ENCODE results near the gene ACTL10.
"Not testable (repeated sequence)": the region's sequence is repeated elsewhere in the genome, so short reads cannot be mapped to it uniquely, and the experiment has no call there.

Gene ACTL10

DNA sequence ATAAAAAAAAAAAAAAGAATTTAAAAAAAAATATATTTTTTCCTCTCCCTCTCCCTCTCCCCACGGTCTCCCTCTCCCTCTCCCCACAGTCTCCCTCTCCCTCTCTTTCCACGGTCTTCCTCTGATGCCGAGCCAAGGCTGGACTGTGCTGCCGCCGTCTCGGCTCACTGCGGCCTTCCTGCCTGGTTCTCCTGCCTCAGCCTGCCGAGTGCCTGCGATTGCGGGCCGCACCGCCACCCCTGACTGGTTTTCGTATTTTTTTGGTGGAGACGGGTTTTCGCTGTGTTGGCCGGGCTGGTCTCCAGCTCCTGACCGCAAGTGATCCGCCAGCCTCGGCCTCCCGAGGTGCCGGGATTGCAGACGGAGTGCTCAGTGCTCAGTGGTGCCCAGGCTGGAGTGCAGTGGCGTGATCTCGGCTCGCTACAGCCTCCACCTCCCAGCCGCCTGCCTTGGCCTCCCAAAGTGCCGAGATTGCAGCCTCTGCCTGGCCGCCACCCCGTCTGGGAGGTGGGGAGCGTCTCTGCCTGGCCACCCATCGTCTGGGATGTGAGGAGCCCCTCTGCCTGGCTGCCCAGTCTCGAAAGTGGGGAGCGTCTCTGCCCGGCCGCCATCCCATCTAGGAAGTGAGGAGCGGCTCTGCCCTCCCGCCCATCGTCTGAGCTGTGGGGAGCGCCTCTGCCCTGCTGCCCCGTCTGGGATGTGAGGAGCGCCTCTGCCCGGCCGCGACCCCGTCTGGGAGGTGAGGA lies 34.1 kb downstream of the ACTL10 start:
- not testable (repeated sequence) for DNase-seq

DNA sequence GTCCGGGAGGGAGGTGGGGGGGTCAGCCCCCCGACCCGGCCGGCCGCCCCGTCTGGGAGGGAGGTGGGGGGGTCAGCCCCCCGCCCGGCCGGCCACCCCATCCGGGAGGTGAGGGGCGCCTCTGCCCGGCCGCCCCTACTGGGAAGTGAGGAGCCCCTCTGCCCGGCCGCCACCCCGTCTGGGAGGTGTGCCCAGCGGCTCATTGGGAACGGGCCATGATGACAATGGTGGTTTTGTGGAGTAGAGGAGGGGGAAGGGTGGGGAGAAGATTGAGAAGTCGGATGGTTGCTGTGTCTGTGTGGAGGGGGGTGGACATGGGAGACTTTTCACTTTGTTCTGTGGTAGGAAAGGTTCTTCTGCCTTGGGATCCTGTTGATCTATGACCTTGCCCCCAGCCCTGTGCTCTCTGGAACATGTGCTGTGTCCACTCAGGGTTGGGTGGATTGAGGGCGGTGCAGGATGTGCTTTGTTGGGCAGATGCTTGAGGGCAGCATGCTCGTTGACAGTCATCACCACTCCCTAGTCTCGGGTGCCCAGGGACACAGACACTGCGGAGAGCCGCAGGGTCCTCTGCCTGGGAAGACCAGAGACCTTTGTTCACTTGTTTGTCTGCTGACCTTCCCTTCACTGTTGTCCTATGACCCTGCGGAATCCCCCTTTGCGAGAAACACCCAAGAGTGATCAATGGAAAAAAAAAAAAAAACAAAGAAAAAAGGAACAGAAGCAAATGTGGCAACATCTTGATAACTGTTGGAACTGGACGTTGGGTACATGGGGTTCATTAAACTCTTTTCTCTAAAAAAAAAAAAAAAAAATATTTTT lies 35.1 kb downstream of the ACTL10 start:
- DNase-seq: no peak

DNA sequence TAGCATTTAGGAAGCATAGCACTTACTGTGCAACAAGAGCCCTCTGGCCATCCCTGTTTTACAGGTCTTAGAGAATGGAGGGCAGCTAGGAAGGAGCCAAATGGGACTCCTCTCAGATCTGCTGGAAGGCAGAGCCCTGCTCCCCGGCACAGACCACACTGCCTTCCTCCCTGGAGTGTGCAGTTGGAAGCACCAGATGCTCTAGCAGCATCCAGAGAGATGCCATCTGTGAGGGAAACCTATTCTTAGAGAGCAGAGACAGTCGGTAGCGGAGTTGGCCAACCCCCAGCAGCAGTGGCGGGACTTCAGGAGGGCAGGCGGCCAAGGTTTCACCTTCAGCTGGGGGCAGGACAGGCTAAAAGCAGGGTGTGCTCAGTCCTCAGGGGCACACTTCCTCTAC lies 36.1 kb downstream of the ACTL10 start:
- DNase-seq: no peak

DNA sequence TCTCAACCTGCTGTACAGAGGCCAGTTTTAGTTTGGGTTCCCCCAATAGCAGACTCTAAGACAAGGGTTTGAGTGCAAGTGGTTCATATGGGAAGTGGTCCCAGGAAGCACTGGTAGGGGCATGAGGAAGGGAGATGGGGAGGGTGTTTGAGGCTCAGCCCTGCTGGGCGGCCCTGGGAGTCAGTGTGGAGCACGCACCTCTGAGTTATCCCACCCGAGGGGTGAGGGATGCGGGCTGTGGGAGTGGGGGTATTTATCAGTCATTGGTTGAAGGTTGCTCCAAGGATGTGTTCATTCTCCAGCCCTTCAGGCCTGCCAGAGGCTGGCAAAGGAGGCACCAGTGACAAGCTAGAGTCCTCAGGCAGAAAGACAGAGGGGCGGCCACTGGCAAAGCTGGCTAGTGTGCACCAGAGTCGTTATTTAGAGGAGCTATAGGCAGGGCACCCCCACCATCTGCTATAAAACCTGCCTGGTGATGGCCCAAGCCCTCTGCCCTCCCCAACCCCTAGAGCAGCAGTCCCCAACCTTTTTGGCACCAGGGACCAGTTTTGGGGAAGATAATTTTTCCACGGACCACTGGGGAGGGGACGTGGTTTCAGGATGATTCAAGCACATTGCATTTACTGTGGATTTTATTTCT lies 36.9 kb downstream of the ACTL10 start:
- DNase-seq: no peak

DNA sequence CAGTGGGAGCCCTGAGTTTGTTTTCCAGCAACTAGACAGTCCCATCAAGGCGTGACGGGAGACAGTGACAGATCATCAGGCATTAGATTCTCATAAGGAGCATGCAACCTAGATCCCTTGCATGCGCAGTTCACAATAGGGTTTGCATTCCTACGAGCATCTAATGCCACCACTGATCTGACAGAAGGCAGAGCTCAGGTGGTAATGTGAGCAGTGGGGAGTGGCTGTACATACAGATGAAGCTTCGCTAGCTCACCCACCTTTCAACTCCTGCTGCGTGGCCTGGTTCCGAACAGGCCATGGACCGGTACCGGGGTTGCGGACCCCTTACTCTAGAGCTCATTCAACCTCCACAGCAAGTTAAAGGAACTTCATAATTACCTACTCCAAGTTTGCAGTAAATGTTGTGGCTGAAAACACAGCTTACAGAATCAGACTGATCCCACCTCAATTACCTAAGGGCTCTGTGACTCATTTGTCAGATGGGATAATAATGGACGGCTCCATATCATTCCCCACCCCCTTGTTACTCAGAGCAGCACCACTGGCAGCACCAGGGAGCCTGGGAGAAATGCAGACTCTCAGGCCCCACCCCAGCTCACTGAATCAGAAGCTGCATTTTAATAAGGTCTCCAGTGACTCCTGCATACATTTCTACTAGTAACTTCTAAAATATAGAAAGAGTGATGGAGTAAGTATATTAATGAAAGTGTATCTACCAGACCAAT lies 37.6 kb downstream of the ACTL10 start:
- DNase-seq: no peak

DNA sequence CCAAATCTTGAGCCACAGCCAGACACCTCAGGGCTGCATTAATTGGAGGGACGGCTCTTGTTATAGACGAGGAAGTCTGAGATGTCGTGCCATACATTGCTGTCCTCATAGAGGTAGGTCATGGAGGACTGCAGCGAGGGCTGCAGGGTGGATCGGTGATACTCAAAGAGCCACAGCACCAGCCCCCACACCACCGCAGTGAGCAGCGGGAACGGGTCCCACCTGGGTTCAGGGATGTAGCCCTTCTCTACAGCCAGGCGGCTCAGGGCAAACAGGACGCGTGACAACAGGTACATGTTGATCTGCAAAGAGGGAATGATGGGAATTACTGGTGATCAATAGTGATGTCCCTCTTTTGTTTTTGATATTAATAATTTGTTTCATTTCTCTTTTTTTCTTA lies 40.9 kb downstream of the ACTL10 start:
- no peak for DNase-seq

DNA sequence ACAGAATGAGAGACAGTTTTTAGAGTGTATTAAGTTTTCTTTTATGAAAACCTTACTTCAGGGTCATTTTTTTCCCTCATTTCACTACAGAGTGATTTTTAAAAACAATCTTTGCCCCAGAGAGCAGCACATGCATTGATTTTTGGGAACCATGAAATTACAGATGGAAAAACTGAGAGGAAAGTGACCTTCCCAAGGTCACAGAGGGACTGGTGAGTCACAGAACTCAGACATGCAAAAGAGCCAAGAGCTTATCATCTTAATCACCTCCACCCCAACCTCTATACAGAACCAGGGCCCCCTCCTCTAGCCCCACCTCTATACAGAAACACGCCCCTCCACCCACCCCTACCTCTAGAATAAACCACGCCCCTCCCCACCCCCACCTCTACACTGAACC lies 42.7 kb downstream of the ACTL10 start:
- DNase-seq: no peak

DNA sequence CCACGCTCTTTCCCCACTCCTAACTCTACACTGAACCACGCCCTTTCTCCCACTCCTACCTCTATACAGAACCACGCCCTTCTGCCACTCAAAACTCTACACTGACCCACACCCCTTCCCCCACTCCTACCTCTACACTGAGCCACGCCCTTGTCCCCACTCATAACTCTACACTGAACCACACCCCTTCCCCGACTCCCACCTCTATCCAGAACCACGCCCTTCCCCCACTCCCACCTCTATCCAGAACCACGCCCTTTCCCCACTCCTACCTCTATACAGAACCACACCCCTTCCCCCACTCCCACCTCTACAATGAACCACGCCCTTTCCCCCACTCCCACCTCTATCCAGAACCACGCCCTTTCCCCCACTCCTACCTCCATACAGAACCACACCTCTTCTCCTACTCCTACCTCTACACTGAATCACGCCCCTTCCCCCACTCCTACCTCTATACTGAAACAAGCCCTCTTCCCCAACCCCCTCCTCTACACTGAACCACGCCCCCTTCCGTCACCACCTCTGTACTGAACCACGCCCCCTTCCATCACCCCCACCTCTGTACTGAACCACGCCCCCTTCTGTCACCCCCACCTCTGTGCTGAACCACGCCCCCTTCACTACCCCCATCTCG lies 43.3 kb downstream of the ACTL10 start:
- DNase-seq: no peak

DNA sequence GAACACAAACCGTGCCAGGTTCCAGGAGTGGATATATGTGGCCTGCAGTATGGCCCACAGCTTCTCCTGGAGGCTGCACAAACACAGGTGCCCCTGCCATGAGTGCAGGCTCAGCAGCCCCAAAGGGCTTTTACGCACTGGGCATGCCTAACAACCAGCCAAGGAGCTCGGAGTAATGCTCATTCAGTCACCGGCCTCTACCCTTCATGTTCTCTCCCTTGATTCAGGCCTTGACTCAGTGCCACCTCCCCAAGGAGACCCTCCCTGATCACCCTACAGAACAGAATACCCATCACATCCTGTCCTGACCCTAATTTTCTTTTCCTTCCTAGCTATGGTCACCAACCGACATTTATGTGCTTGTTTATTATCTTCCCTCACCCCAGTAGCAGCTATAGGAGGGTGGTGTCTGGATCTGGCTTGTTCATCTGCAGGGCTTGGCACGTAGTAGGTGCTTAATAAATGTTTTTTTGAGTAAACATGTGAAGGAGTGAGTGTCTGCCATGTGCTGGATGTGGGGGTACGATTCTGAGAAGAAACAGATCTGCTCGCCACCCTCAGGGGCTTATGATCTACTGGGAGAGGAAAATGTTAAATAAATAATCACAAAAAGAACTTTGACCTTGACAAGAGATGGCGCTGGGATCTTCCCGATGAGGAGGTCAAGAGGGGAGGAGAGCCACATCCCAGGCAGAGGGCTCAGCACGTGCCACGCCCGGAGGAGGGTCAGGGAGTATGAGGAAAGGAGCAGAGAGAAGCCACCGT lies 44.1 kb downstream of the ACTL10 start:
- no peak for DNase-seq

DNA sequence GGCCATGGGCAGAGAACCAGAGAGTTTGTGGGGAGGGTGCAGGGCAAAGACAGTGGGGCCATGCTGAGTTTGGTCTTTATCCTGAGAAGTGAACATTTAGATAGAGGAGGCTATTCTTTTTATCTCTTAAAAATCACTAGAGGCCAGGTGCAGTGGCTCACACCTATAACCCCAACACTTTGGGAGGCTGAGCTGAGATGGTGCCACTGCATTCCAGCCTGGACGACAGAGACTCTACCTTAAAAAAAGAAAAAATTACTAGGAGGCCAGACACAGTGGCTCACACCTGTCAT lies 44.6 kb downstream of the ACTL10 start:
- DNase-seq: no peak

DNA sequence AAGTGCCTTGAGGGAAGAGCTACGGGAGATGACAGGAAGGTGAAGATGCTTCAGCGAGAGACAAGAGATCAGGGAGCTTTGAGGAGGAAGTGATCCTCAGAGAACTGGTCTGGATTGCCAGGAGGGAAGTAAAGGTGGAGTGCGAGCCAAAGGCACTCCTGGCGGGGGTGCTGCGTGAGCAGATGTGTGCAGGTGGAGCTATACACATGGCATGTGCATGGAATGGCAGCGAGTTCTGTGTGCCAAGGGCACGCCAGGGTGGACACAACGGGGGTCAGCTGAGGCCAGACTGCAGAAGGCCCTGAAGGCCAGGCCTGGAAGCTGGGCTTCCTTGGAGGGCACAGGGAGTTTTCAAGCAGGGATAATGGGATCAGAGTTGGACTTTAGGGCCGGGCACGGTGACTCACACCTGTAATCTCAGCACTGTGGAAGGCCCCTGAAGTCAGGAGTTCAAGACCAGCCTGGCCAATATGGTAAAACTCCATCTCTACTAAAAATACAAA lies 47.2 kb downstream of the ACTL10 start:
- no peak for DNase-seq

DNA sequence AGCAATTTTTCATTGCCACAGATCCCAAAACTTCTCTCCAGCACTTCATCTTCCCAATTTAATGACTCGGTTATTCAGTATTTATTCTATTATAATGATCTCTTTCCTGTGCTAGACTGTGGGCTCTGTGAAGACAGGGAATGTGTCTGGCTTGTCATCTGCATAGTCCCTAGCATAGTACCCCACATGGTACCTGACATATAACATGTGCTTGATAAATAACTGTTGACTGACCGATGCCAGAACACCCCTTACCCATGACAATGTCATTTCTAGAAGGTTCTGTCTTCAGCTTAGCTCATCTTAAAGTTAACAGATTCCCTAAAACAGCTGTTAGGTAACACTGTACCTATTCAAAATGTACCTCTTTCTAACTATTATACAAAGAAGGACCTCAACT lies 49.8 kb downstream of the ACTL10 start:
- DNase-seq: no peak
